A549 (cell line): ENCODE results near the gene TXNDC2.

Experiments used
- CHD2 ChIP-seq: fragments of 150-350 bp; IDR thresholded peaks from 2 replicates; pipeline ENCODE4 v1.6.1; 2014; ENCODE audit warnings: low read length; ENCODE audit not compliant: partially characterized antibody
- EHMT2 ChIP-seq: fragments of 200-600 bp; sonication (generic); IDR thresholded peaks from 2 replicates; pipeline ENCODE4 v1.6.1; 2016; ENCODE audit warnings: antibody characterized with exemption, low read depth, mild to moderate bottlenecking, moderate library complexity
- JUNB ChIP-seq: fragments of >200 bp; sonication (Bioruptor Twin); formaldehyde crosslinking; IDR thresholded peaks from 2 replicates; pipeline ENCODE4 v1.6.1; 2016
- MAFK ChIP-seq: fragments of 450-650 bp; IDR thresholded peaks from 2 replicates; pipeline ENCODE4 v1.6.1; 2014; ENCODE audit not compliant: partially characterized antibody
- MYC ChIP-seq: IDR thresholded peaks from 2 replicates; pipeline ENCODE4 v1.6.1; 2012; ENCODE audit warnings: mild to moderate bottlenecking, inconsistent platforms, low read length, improper control_type of control experiment, borderline replicate concordance
- POLR2A ChIP-seq: IDR thresholded peaks from 2 replicates; pipeline ENCODE4 v1.6.1; 2012; ENCODE audit warnings: mild to moderate bottlenecking, low read length
- POLR2AphosphoS2 ChIP-seq: conservative IDR thresholded peaks from 2 replicates; pipeline ENCODE4 v1.6.1; 2012; ENCODE audit warnings: low read length, improper control_type of control experiment, inconsistent platforms
- RFX5 ChIP-seq: fragments of 450-650 bp; IDR thresholded peaks from 2 replicates; pipeline ENCODE4 v1.7.1; 2014; ENCODE audit warnings: antibody characterized with exemption, mild to moderate bottlenecking, moderate library complexity
- RNF2 ChIP-seq: fragments of 200-600 bp; sonication (generic); IDR thresholded peaks from 2 replicates; pipeline ENCODE4 v1.6.1; 2016; ENCODE audit warnings: low read depth, mild to moderate bottlenecking, antibody characterized with exemption, moderate library complexity, borderline replicate concordance
- TF ChIP-seq, protein P1 (sequence below): fragments of >200 bp; sonication (Bioruptor Twin); formaldehyde crosslinking; IDR thresholded peaks from 3 replicates; pipeline ENCODE4 v1.5.1; 2016

DNA sequence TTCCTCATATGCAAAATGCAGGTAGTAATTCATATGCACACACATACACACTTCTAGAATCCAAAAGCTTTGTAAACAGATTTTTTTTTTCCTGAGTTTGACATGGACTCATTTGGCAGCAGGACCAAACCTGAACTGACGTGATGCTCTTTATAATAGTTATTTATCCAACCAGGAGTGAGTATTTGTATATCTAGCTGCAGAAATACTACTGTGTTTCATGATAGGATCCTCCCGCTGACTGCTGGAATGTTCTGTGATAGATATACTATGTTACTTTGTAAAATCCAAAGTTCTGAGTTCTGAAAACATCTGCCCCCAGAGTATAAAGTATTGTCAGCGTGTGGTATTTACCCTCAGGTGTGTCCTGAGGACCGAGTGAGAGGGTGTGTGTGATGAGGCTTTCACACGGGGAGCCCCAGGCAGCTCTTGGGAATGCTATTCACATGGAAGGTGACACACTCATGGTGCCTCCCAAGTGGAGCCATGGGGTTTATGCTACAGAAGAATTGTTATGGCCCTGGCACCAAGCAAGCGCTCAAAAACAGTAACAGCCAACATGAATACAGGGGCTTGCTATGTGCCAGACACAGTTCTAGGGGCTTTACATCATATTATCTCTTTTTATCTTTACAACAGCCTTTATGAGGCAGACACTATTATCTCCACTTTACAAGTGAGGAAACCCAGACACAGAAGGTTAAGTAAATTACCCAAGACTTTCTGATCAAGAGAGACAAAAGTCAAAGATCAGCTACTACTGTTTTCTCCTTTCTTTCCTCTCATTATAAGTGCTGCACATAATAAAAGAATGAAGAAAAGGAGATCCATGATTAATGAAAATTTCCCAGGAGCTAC lies 16.7 kb upstream of the TXNDC2 start:
- TF ChIP-seq, protein P1, sequence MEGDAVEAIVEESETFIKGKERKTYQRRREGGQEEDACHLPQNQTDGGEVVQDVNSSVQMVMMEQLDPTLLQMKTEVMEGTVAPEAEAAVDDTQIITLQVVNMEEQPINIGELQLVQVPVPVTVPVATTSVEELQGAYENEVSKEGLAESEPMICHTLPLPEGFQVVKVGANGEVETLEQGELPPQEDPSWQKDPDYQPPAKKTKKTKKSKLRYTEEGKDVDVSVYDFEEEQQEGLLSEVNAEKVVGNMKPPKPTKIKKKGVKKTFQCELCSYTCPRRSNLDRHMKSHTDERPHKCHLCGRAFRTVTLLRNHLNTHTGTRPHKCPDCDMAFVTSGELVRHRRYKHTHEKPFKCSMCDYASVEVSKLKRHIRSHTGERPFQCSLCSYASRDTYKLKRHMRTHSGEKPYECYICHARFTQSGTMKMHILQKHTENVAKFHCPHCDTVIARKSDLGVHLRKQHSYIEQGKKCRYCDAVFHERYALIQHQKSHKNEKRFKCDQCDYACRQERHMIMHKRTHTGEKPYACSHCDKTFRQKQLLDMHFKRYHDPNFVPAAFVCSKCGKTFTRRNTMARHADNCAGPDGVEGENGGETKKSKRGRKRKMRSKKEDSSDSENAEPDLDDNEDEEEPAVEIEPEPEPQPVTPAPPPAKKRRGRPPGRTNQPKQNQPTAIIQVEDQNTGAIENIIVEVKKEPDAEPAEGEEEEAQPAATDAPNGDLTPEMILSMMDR: no peak
- TF ChIP-seq POLR2A (no peak), CHD2 (no peak), POLR2AphosphoS2 (no peak), RNF2 (no peak), EHMT2 (no peak), MYC (no peak), RFX5 (no peak), JUNB (no peak), MAFK (no peak)
